SK-N-SH (cell line): ENCODE data around the gene PLPP2.

Experiments
- CHD2 ChIP-seq: fragments of 150-350 bp; IDR thresholded peaks from 2 replicates; pipeline ENCODE4 v1.6.1; 2018; ENCODE audit warnings: low read length; ENCODE audit not compliant: partially characterized antibody
- FOXM1 ChIP-seq: IDR thresholded peaks from 2 replicates; pipeline ENCODE4 v1.4.0; 2012; ENCODE audit warnings: low read depth, mild to moderate bottlenecking
- GABPA ChIP-seq: IDR thresholded peaks from 2 replicates; pipeline ENCODE4 v1.4.0; 2012; ENCODE audit warnings: low read depth, mild to moderate bottlenecking
- NFIC ChIP-seq: IDR thresholded peaks from 2 replicates; pipeline ENCODE4 v1.4.0; 2012; ENCODE audit warnings: borderline replicate concordance
- RAD21 ChIP-seq: IDR thresholded peaks from 2 replicates; pipeline ENCODE4 v1.6.1; 2012; ENCODE audit warnings: mild to moderate bottlenecking, low read length
- YY1 ChIP-seq: IDR thresholded peaks from 2 replicates; pipeline ENCODE4 v1.4.0; 2012; ENCODE audit warnings: low read depth, mild to moderate bottlenecking
- TF ChIP-seq, protein P1 (sequence below): fragments of 200-600 bp; sonication (generic); IDR thresholded peaks from 2 replicates; pipeline ENCODE4 v1.6.1; 2017; ENCODE audit warnings: antibody characterized with exemption, mild to moderate bottlenecking, moderate library complexity
- TF ChIP-seq, protein P2 (sequence below): IDR thresholded peaks from 2 replicates; pipeline ENCODE4 v1.6.1; 2012; ENCODE audit warnings: mild to moderate bottlenecking, low read depth, low read length, moderate library complexity

DNA sequence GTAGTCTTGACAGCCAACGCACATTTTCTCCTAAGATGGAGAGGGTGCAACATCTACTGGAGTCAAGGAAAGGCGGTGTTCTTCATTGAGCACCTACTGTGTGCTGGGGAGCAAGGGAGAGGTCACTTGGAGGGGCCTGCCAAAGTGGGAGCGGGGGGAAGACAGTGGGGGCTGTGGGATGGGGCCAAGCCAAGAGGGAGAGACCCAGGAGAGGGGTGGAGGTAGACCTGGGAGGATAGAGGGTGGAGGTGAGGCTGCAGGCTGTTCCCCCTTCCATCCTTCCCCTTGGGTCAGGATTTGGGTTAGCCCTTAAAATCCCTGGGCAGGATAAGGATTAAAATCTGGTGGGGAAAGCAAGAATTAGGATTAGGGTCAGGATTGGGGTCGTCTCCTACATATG lies 1.7 kb upstream of the PLPP2 start:
- TF ChIP-seq, protein P1, sequence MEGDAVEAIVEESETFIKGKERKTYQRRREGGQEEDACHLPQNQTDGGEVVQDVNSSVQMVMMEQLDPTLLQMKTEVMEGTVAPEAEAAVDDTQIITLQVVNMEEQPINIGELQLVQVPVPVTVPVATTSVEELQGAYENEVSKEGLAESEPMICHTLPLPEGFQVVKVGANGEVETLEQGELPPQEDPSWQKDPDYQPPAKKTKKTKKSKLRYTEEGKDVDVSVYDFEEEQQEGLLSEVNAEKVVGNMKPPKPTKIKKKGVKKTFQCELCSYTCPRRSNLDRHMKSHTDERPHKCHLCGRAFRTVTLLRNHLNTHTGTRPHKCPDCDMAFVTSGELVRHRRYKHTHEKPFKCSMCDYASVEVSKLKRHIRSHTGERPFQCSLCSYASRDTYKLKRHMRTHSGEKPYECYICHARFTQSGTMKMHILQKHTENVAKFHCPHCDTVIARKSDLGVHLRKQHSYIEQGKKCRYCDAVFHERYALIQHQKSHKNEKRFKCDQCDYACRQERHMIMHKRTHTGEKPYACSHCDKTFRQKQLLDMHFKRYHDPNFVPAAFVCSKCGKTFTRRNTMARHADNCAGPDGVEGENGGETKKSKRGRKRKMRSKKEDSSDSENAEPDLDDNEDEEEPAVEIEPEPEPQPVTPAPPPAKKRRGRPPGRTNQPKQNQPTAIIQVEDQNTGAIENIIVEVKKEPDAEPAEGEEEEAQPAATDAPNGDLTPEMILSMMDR, result no peak
- TF ChIP-seq GABPA, result no peak
- no peak for TF ChIP-seq YY1
- TF ChIP-seq NFIC, result no peak
- TF ChIP-seq, protein P2, sequence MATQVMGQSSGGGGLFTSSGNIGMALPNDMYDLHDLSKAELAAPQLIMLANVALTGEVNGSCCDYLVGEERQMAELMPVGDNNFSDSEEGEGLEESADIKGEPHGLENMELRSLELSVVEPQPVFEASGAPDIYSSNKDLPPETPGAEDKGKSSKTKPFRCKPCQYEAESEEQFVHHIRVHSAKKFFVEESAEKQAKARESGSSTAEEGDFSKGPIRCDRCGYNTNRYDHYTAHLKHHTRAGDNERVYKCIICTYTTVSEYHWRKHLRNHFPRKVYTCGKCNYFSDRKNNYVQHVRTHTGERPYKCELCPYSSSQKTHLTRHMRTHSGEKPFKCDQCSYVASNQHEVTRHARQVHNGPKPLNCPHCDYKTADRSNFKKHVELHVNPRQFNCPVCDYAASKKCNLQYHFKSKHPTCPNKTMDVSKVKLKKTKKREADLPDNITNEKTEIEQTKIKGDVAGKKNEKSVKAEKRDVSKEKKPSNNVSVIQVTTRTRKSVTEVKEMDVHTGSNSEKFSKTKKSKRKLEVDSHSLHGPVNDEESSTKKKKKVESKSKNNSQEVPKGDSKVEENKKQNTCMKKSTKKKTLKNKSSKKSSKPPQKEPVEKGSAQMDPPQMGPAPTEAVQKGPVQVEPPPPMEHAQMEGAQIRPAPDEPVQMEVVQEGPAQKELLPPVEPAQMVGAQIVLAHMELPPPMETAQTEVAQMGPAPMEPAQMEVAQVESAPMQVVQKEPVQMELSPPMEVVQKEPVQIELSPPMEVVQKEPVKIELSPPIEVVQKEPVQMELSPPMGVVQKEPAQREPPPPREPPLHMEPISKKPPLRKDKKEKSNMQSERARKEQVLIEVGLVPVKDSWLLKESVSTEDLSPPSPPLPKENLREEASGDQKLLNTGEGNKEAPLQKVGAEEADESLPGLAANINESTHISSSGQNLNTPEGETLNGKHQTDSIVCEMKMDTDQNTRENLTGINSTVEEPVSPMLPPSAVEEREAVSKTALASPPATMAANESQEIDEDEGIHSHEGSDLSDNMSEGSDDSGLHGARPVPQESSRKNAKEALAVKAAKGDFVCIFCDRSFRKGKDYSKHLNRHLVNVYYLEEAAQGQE, result no peak
- TF ChIP-seq RAD21, result no peak
- TF ChIP-seq CHD2, result no peak
- TF ChIP-seq FOXM1, result no peak
